Natural killer cell (primary cell): Measurements from ENCODE around the gene SEPTIN10. TPM values are rescaled to one million over a fixed set of nuclear protein-coding genes. Genes with fewer than 3 reads are reported as not detected.

Source experiments
- ATAC-seq, 3 donors: fragments of 150-1000 bp in 2 of 3; fragments of 200-7000 bp in 1 of 3; cut with Tn5 transposase; 1 replicate in 1 of 3; 2 replicates in 2 of 3; pipeline ENCODE4 v1.10.0; 2021; ENCODE audit warnings: mild to moderate bottlenecking in 2 of 3, moderate library complexity in 2 of 3
- DNase-seq, 2 donors: peaks; one replicate each; pipeline versions ENCODE4 v3.0.0 to v3.0.0-alpha.2; 2013 to 2021; ENCODE audit warnings: mixed read lengths in 1 of 2
- H3K27ac ChIP-seq: one replicate; pipeline ENCODE4 v1.5.1; 2013; ENCODE audit warnings: mild to moderate bottlenecking, low read length
- H3K27me3 ChIP-seq: one replicate; pipeline ENCODE4 v1.6.1; 2013; ENCODE audit warnings: low read length; ENCODE audit not compliant: control insufficient read depth, insufficient read depth
- H3K36me3 ChIP-seq: one replicate; pipeline ENCODE4 v1.6.1; 2013; ENCODE audit warnings: low read length; ENCODE audit not compliant: control insufficient read depth, insufficient read depth
- H3K4me1 ChIP-seq: one replicate; pipeline ENCODE4 v1.6.1; 2013; ENCODE audit warnings: low read length; ENCODE audit not compliant: control insufficient read depth, insufficient read depth
- H3K4me3 ChIP-seq: one replicate; pipeline ENCODE4 v1.5.1; 2013; ENCODE audit warnings: low read length
- H3K9me3 ChIP-seq: one replicate; pipeline ENCODE4 v1.6.1; 2013; ENCODE audit warnings: low read length; ENCODE audit not compliant: control insufficient read depth, insufficient read depth
- H3K27ac Mint-ChIP-seq, 2 donors: one replicate each; pipeline ENCODE4 v1.8.0; 2022; ENCODE audit warnings: mild to moderate bottlenecking in 2 of 2, mixed read lengths in 2 of 2, moderate library complexity in 1 of 2
- H3K27me3 Mint-ChIP-seq, 2 donors: one replicate each; pipeline ENCODE4 v1.8.0; 2022; ENCODE audit warnings: low read depth in 2 of 2, mixed read lengths in 2 of 2
- H3K36me3 Mint-ChIP-seq: one replicate; pipeline ENCODE4 v1.8.0; 2022; ENCODE audit warnings: mixed read lengths
- H3K4me1 Mint-ChIP-seq, 2 donors: one replicate each; pipeline ENCODE4 v1.8.0; 2022; ENCODE audit warnings: mixed read lengths in 2 of 2
- H3K4me3 Mint-ChIP-seq: one replicate; pipeline ENCODE4 v1.8.0; 2022; ENCODE audit warnings: mild to moderate bottlenecking, moderate library complexity, mixed read lengths
- H3K9me3 Mint-ChIP-seq, 2 donors: one replicate each; pipeline ENCODE4 v1.8.0; 2022; ENCODE audit warnings: mixed read lengths in 2 of 2
- CTCF ChIP-seq: fragments of 200-600 bp; IDR thresholded peaks from one replicate; pipeline ENCODE4 v1.8.0; 2022; ENCODE audit warnings: antibody characterized with exemption
- WGBS: methylation state at CpG from one replicate; pipeline ENCODE4 v1.1.7; 2013; ENCODE audit warnings: missing lambda C conversion rate; ENCODE audit not compliant: insufficient coverage; 5-methylcytosine and 5-hydroxymethylcytosine counted together
- intact Hi-C: fragments of 100-400 bp; cut with micrococcal nuclease; formaldehyde crosslinking; loops from one replicate; pipeline ENCODE4 v1.14.2; 2022
- total RNA-seq, 4 donors: library from RNA; stranded (reverse); fragments of 120-200 nt in 1 of 4; gene quantifications; one replicate each; pipeline versions ENCODE4 v1.2.3 to v1.2.4, GENCODE V29; 2013 to 2022

Gene SEPTIN10
- total RNA-seq, 3 donors from 2014 or later (not counting 1 experiment from before 2014, with no cell fraction given), result 0.25 to 2.6 (median 0.33) TPM

- no peak for TF ChIP-seq CTCF
- intact Hi-C loops, result no loop called here
- 42% methylated on average over 5 of the region's 5 CpGs for WGBS
- H3K36me3 ChIP-seq, result no peaks in the 10 kb centered on the region
- no peak overlapping the region for H3K27ac ChIP-seq
- H3K4me1 ChIP-seq, result peaks cover 5% of the 10 kb centered on the region
- H3K27me3 ChIP-seq, result no peaks in the 10 kb centered on the region
- H3K4me1 Mint-ChIP-seq, result peaks cover 0 to 5% of the 10 kb centered on the region in 2 donors
- DNase-seq (no peak), ATAC-seq (no peak)
- H3K36me3 Mint-ChIP-seq, result no peaks in the 10 kb centered on the region
- no peaks in the 10 kb centered on the region for H3K9me3 Mint-ChIP-seq
- no peak overlapping the region for H3K4me3 Mint-ChIP-seq
- H3K27me3 Mint-ChIP-seq, result peaks cover 0 to 4% of the 10 kb centered on the region in 2 donors
- no peak overlapping the region for H3K27ac Mint-ChIP-seq
- H3K4me3 ChIP-seq, result no peak overlapping the region
- H3K9me3 ChIP-seq, result no peaks in the 10 kb centered on the region
Observed at GRCh38 chr2:109499566-109499965, 114.2 kb downstream of the SEPTIN10 start.

GRCh38 chr2:109498906-109499305, 114.9 kb downstream of the SEPTIN10 start:
- no peak overlapping the region for H3K27ac Mint-ChIP-seq
- no peak for ATAC-seq
- H3K9me3 Mint-ChIP-seq, result no peaks in the 10 kb centered on the region
- H3K27me3 Mint-ChIP-seq, result peaks cover 0 to 4% of the 10 kb centered on the region in 2 donors
- peaks cover 5% of the 10 kb centered on the region for H3K4me1 ChIP-seq
- no peak overlapping the region for H3K4me3 Mint-ChIP-seq
- peaks cover 0 to 5% of the 10 kb centered on the region in 2 donors for H3K4me1 Mint-ChIP-seq
- no peaks in the 10 kb centered on the region for H3K27me3 ChIP-seq
- no peaks in the 10 kb centered on the region for H3K36me3 Mint-ChIP-seq
- H3K9me3 ChIP-seq, result no peaks in the 10 kb centered on the region
- no peaks in the 10 kb centered on the region for H3K36me3 ChIP-seq
- H3K4me3 ChIP-seq, result no peak overlapping the region
- WGBS, result 84% methylated on average over 15 of the region's 15 CpGs
- no peak for DNase-seq
- TF ChIP-seq CTCF, result no peak
- H3K27ac ChIP-seq, result no peak overlapping the region
- intact Hi-C loops, result no loop called here

- ATAC-seq, result no peak
- no peak overlapping the region for H3K27ac Mint-ChIP-seq
- H3K27me3 Mint-ChIP-seq, result peaks cover 0 to 4% of the 10 kb centered on the region in 2 donors
- H3K27me3 ChIP-seq, result no peaks in the 10 kb centered on the region
- H3K4me3 ChIP-seq, result no peak overlapping the region
- no peak overlapping the region for H3K27ac ChIP-seq
- H3K4me1 Mint-ChIP-seq, result peaks cover 0 to 5% of the 10 kb centered on the region in 2 donors
- DNase-seq, result no peak
- H3K4me3 Mint-ChIP-seq, result no peak overlapping the region
- peaks cover 5% of the 10 kb centered on the region for H3K4me1 ChIP-seq
- H3K9me3 ChIP-seq, result no peaks in the 10 kb centered on the region
- no peaks in the 10 kb centered on the region for H3K36me3 Mint-ChIP-seq
- no peak for TF ChIP-seq CTCF
- no peaks in the 10 kb centered on the region for H3K36me3 ChIP-seq
- WGBS, result 72% methylated on average over 19 of the region's 19 CpGs
- intact Hi-C loops, result no loop called here
- no peaks in the 10 kb centered on the region for H3K9me3 Mint-ChIP-seq
Observed at GRCh38 chr2:109497911-109498870, 115.6 kb downstream of the SEPTIN10 start.
